Astrocyte (in vitro differentiated cells and primary cell): ENCODE measurements around the gene GSTA2. TPM values are rescaled to one million over a fixed set of nuclear protein-coding genes. Genes with fewer than 3 reads are reported as not detected.
"Not testable (repeated sequence)": the region's sequence is repeated elsewhere in the genome, so short reads cannot be mapped to it uniquely, and the experiment has no call there.

Experiments used
- DNase-seq: peaks from one replicate; pipeline ENCODE4 v3.0.0-alpha.2; 2010; ENCODE audit warnings: low read depth
- FAIRE-seq: peaks from 2 replicates; lab custom pipeline; 2011; peaks lifted over from hg19 to GRCh38; lab: Jason Lieb, UNC
- H2AFZ ChIP-seq: 2 replicates; pipeline ENCODE4 v1.6.0; 2012; ENCODE audit warnings: low read depth, low read length, inconsistent platforms
- H3K27ac ChIP-seq: 2 replicates; pipeline ENCODE4 v1.5.1; 2011; ENCODE audit warnings: low read depth, low read length, inconsistent platforms
- H3K27me3 ChIP-seq: 2 replicates; pipeline ENCODE4 v1.6.0; 2011; ENCODE audit warnings: low read length, inconsistent platforms; ENCODE audit not compliant: insufficient read depth
- H3K36me3 ChIP-seq: 2 replicates; pipeline ENCODE4 v1.5.1; 2011; ENCODE audit warnings: low read length, inconsistent platforms; ENCODE audit not compliant: insufficient read depth
- H3K4me1 ChIP-seq: 2 replicates; pipeline ENCODE4 v1.5.1; 2011; ENCODE audit warnings: low read length, inconsistent platforms; ENCODE audit not compliant: insufficient read depth
- H3K4me2 ChIP-seq: 2 replicates; pipeline ENCODE4 v1.6.0; 2012; ENCODE audit warnings: low read length, inconsistent platforms
- H3K4me3 ChIP-seq: 2 replicates; pipeline ENCODE4 v1.5.1; 2011; ENCODE audit warnings: low read depth, mild to moderate bottlenecking, low read length, inconsistent platforms; ENCODE audit not compliant: insufficient read depth
- H3K79me2 ChIP-seq: 2 replicates; pipeline ENCODE4 v1.6.0; 2012; ENCODE audit warnings: mild to moderate bottlenecking, low read length, inconsistent platforms; ENCODE audit not compliant: insufficient read depth
- H3K9ac ChIP-seq: 2 replicates; pipeline ENCODE4 v1.6.0; 2012; ENCODE audit warnings: mild to moderate bottlenecking, low read length, inconsistent platforms
- H3K9me3 ChIP-seq: 2 replicates; pipeline ENCODE4 v1.5.1; 2012; ENCODE audit warnings: low read depth, mild to moderate bottlenecking, low read length, inconsistent platforms; ENCODE audit not compliant: insufficient read depth
- H4K20me1 ChIP-seq: 2 replicates; pipeline ENCODE4 v1.6.0; 2012; ENCODE audit warnings: low read length, inconsistent platforms; ENCODE audit not compliant: insufficient read depth
- H3K27ac Mint-ChIP-seq: one replicate; pipeline ENCODE4 v1.8.0; 2021; ENCODE audit warnings: mild to moderate bottlenecking, mixed read lengths; ENCODE audit not compliant: unreplicated experiment
- H3K27me3 Mint-ChIP-seq: one replicate; pipeline ENCODE4 v1.8.0; 2021; ENCODE audit warnings: low read depth, mixed read lengths; ENCODE audit not compliant: unreplicated experiment
- H3K36me3 Mint-ChIP-seq: one replicate; pipeline ENCODE4 v1.8.0; 2021; ENCODE audit warnings: low read depth, mixed read lengths; ENCODE audit not compliant: unreplicated experiment
- H3K4me1 Mint-ChIP-seq: one replicate; pipeline ENCODE4 v1.8.0; 2021; ENCODE audit warnings: low read depth, mixed read lengths; ENCODE audit not compliant: unreplicated experiment
- H3K4me3 Mint-ChIP-seq: one replicate; pipeline ENCODE4 v1.8.0; 2021; ENCODE audit warnings: mild to moderate bottlenecking, moderate library complexity, mixed read lengths; ENCODE audit not compliant: unreplicated experiment
- H3K9me3 Mint-ChIP-seq: one replicate; pipeline ENCODE4 v1.8.0; 2021; ENCODE audit warnings: mild to moderate bottlenecking, mixed read lengths; ENCODE audit not compliant: unreplicated experiment
- CTCF ChIP-seq: IDR thresholded peaks from 2 replicates; pipeline ENCODE4 v1.5.1; 2011; ENCODE audit warnings: low read depth, mild to moderate bottlenecking, inconsistent platforms, low read length, moderate library complexity; ENCODE audit not compliant: insufficient read depth
- EZH2 ChIP-seq: IDR thresholded peaks from 2 replicates; pipeline ENCODE4 v1.6.1; 2012; ENCODE audit warnings: mild to moderate bottlenecking, low read length, inconsistent platforms; ENCODE audit not compliant: insufficient read depth
- total RNA-seq: library from RNA; stranded (reverse); gene quantifications from 2 replicates; pipeline ENCODE4 v1.2.1, GENCODE V29; 2021

GSTA2 gene
- total RNA-seq, 1 donor from 2014 or later = not detected

DNA sequence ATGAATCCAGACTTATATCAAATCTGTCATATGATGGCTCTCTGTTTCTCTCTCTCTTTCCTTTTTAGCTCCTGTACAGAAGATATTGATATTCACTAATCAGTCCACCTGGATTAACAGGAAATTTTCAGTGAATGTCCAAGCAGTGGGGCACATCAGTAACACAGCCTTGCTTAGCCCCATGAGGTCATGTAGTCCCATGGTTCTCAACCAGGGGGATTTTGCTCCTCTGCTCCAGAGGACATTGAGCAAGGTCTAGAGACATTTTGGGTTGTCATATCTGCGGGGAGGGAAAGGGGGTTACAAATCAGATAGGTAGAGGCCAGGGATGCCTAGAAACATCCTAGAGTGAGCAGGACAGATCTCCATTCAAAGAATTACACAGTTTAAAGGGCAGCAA, 39.5 kb upstream of the GSTA2 start:
- Mint-ChIP-seq H3K36me3 (peaks cover 2% of the 10 kb centered on the region), H3K4me1 (peaks cover 5% of the 10 kb centered on the region), H3K9me3 (no peaks in the 10 kb centered on the region), H3K27ac (no peak overlapping the region), H3K27me3 (peaks cover 24% of the 10 kb centered on the region), H3K4me3 (no peak overlapping the region)
- H3K4me1 ChIP-seq = no peaks in the 10 kb centered on the region
- no peak overlapping the region for H3K9ac ChIP-seq
- DNase-seq = no peak
- no peak overlapping the region for H3K4me3 ChIP-seq
- no peak for FAIRE-seq
- no peaks in the 10 kb centered on the region for H4K20me1 ChIP-seq
- H3K4me2 ChIP-seq = no peak overlapping the region
- no peaks in the 10 kb centered on the region for H3K79me2 ChIP-seq
- no peak for TF ChIP-seq CTCF
- TF ChIP-seq EZH2 = no peak
- no peak overlapping the region for H3K27ac ChIP-seq
- H3K36me3 ChIP-seq = no peaks in the 10 kb centered on the region
- no peak overlapping the region for H2AFZ ChIP-seq
- H3K27me3 ChIP-seq = no peaks in the 10 kb centered on the region
- H3K9me3 ChIP-seq = no peaks in the 10 kb centered on the region

DNA sequence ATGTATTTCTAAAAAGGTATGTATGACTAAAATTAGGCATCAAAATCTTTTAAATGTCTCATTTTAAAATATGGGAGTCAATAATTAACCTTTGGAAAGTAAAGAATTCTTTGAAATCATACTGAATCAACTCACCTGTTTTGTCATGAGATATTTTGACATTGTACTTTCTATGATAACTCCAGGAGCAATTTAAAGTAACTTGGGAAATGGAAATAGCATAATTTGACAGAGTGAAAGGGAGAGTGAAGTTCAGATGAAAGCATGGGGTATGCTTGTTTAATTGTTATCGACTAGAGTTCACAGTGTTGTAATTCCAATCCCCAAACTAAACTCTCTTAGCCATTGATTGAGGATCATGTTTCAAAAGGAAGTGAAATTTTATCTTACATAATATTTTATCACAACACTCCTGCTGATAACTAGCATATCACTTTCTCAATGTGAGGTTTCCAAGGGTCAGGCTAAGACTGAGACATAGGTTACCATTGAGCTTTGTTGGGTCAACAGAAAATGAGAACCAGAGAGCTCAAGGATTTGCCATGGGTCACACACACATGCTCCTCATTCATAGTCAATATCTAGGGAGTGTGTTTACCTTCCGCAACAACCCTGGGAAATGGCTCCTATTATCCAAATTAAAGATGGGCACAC, 38.0 kb upstream of the GSTA2 start:
- peaks cover 2% of the 10 kb centered on the region for H3K36me3 Mint-ChIP-seq

GRCh38 chr6:52799272-52799671, 36.0 kb upstream of the GSTA2 start:
- not testable (repeated sequence) for FAIRE-seq, H4K20me1 ChIP-seq, H3K79me2 ChIP-seq, H3K27ac Mint-ChIP-seq, H3K9me3 Mint-ChIP-seq, H3K9ac ChIP-seq, H3K36me3 Mint-ChIP-seq, H2AFZ ChIP-seq, H3K4me2 ChIP-seq, H3K27ac ChIP-seq, H3K27me3 ChIP-seq, H3K36me3 ChIP-seq, H3K9me3 ChIP-seq, H3K4me1 Mint-ChIP-seq, H3K4me3 ChIP-seq, H3K4me1 ChIP-seq, H3K4me3 Mint-ChIP-seq
- peak; percentile 87 for DNase-seq
- H3K27me3 Mint-ChIP-seq = peaks cover 21% of the 10 kb centered on the region

More for the DNA sequence above, 38.0 kb upstream of the GSTA2 start:
- Histone ChIP-seq H3K4me2 (no peak overlapping the region), H2AFZ (no peak overlapping the region), H3K9me3 (no peaks in the 10 kb centered on the region), H3K79me2 (no peaks in the 10 kb centered on the region), H3K27me3 (no peaks in the 10 kb centered on the region), H3K4me3 (no peak overlapping the region), H3K27ac (no peak overlapping the region), H3K36me3 (no peaks in the 10 kb centered on the region), H3K4me1 (no peaks in the 10 kb centered on the region), H4K20me1 (no peaks in the 10 kb centered on the region), H3K9ac (no peak overlapping the region)
- no peaks in the 10 kb centered on the region for H3K9me3 Mint-ChIP-seq
- no peak overlapping the region for H3K27ac Mint-ChIP-seq
- H3K4me3 Mint-ChIP-seq = no peak overlapping the region
- peaks cover 5% of the 10 kb centered on the region for H3K4me1 Mint-ChIP-seq
- H3K27me3 Mint-ChIP-seq = peaks cover 24% of the 10 kb centered on the region
- no peak for TF ChIP-seq EZH2
- no peak for TF ChIP-seq CTCF
- FAIRE-seq (no peak), DNase-seq (no peak)

GRCh38 chr6:52794366-52794765, 31.1 kb upstream of the GSTA2 start:
- peaks cover 11% of the 10 kb centered on the region for H3K27me3 Mint-ChIP-seq
- not testable (repeated sequence) for H4K20me1 ChIP-seq, H3K9me3 ChIP-seq, H3K4me1 ChIP-seq, H3K9ac ChIP-seq, H3K36me3 ChIP-seq, H2AFZ ChIP-seq, H3K4me3 ChIP-seq, H3K4me2 ChIP-seq, FAIRE-seq, H3K27ac Mint-ChIP-seq, H3K4me3 Mint-ChIP-seq, H3K79me2 ChIP-seq, H3K27ac ChIP-seq, DNase-seq, H3K36me3 Mint-ChIP-seq, H3K27me3 ChIP-seq
- H3K4me1 Mint-ChIP-seq = peaks cover 21% of the 10 kb centered on the region
- peaks cover 17% of the 10 kb centered on the region for H3K9me3 Mint-ChIP-seq
